Measurements from ENCODE around the gene SESN3.

Gene SESN3

GRCh38 chr11:95170294-95170693, 60.7 kb downstream of the SESN3 start:
- no peak for DNase-seq (ENCODE audit: low spot score)
- no peak for TF ChIP-seq CTCF (IDR thresholded peaks at IDR 0.05; ENCODE audit: extremely low read depth, missing control alignments)

GRCh38 chr11:95166781-95167180, 64.2 kb downstream of the SESN3 start:
- TF ChIP-seq CTCF (IDR thresholded peaks at IDR 0.05; ENCODE audit: extremely low read depth, missing control alignments), result no peak
- no peak for DNase-seq (ENCODE audit: low spot score)

GRCh38 chr11:95165638-95166037, 65.4 kb downstream of the SESN3 start:
- no peak for DNase-seq (ENCODE audit: low spot score)
- TF ChIP-seq CTCF (IDR thresholded peaks at IDR 0.05; ENCODE audit: extremely low read depth, missing control alignments), result no peak

- no peak for DNase-seq (ENCODE audit: low spot score)
- TF ChIP-seq CTCF (IDR thresholded peaks at IDR 0.05; ENCODE audit: extremely low read depth, missing control alignments), result no peak
Measured at GRCh38 chr11:95163106-95163505, 67.9 kb downstream of the SESN3 start.

- TF ChIP-seq CTCF (IDR thresholded peaks at IDR 0.05; ENCODE audit: extremely low read depth, missing control alignments), result no peak
- DNase-seq (ENCODE audit: low spot score), result no peak
Measured at GRCh38 chr11:95161248-95161647, 69.8 kb downstream of the SESN3 start.

- TF ChIP-seq CTCF (IDR thresholded peaks at IDR 0.05; ENCODE audit: extremely low read depth, missing control alignments), result no peak
- DNase-seq (ENCODE audit: low spot score), result no peak
Measured at GRCh38 chr11:95157824-95158223, 73.2 kb downstream of the SESN3 start.

- no peak for DNase-seq (ENCODE audit: low spot score)
- TF ChIP-seq CTCF (IDR thresholded peaks at IDR 0.05; ENCODE audit: extremely low read depth, missing control alignments), result no peak
Measured at GRCh38 chr11:95156916-95157541, 74.0 kb downstream of the SESN3 start.
